A549 (cell line): ENCODE results near the gene CIDEB. TPM values are rescaled to one million over a fixed set of nuclear protein-coding genes. Genes with fewer than 3 reads are reported as not detected.

Source experiments
- ATAC-seq, 2 experiments: fragments of 200-7000 bp in 1 of 2; fragments of >200 bp in 1 of 2; cut with Nextera tagmentation in 1 of 2; cut with Tn5 transposase in 1 of 2; 3 replicates each; pipeline versions ENCODE4 v1.8.0 to v1.9.1; 2018 to 2020; ENCODE audit warnings: mild to moderate bottlenecking in 1 of 2, moderate library complexity in 1 of 2
- CTCF ChIA-PET: fragments of 300-600 bp; sonication (Branson Sonifier 250); formaldehyde crosslinking; extraction: SDS; loops from one replicate; lab custom pipeline; 2021; ENCODE audit warnings: antibody characterized with exemption, inconsistent platforms; lab: Yijun Ruan, JAX
- POLR2A ChIA-PET: fragments of 350-600 bp; formaldehyde crosslinking; extraction: SDS; loops from one replicate; lab custom pipeline; 2021; ENCODE audit warnings: antibody characterized with exemption, inconsistent platforms; lab: Yijun Ruan, JAX
- DNase-seq, 2 experiments: peaks; one replicate each; pipeline versions ENCODE4 v3.0.0 to v3.0.0-alpha.2; 2011 to 2016; ENCODE audit warnings: low read depth in 1 of 2, low spot score in 1 of 2
- FAIRE-seq: peaks from 2 replicates; lab custom pipeline; 2011; peaks lifted over from hg19 to GRCh38; lab: Jason Lieb, UNC
- H3K27ac ChIP-seq, 2 experiments: fragments of >200 bp; sonication (Bioruptor Twin); formaldehyde crosslinking; 3 replicates each; pipeline ENCODE4 v1.5.1; 2016 to 2017
- H3K4me1 ChIP-seq: fragments of >200 bp; sonication (Bioruptor Twin); formaldehyde crosslinking; 3 replicates; pipeline ENCODE4 v1.6.1; 2016
- H3K4me2 ChIP-seq: fragments of >200 bp; sonication (Bioruptor Twin); formaldehyde crosslinking; 3 replicates; pipeline ENCODE4 v1.6.1; 2016
- H3K4me3 ChIP-seq: fragments of >200 bp; sonication (Bioruptor Twin); formaldehyde crosslinking; 3 replicates; pipeline ENCODE4 v1.5.1; 2016
- H3K9me3 ChIP-seq: fragments of >200 bp; sonication (Bioruptor Twin); formaldehyde crosslinking; 3 replicates; pipeline ENCODE4 v1.6.1; 2016
- ATOH8 ChIP-seq: fragments of 250-450 bp; sonication (Bioruptor Pico); IDR thresholded peaks from 2 replicates; pipeline ENCODE4 v1.5.0; 2020; ENCODE audit warnings: low read depth, mild to moderate bottlenecking, moderate library complexity
- CHD2 ChIP-seq: fragments of 150-350 bp; IDR thresholded peaks from 2 replicates; pipeline ENCODE4 v1.6.1; 2014; ENCODE audit warnings: low read length; ENCODE audit not compliant: partially characterized antibody
- CHD4 ChIP-seq: fragments of 200-600 bp; sonication (generic); IDR thresholded peaks from 2 replicates; pipeline ENCODE4 v1.6.1; 2016; ENCODE audit warnings: antibody characterized with exemption, mild to moderate bottlenecking, borderline replicate concordance
- EHMT2 ChIP-seq: fragments of 200-600 bp; sonication (generic); IDR thresholded peaks from 2 replicates; pipeline ENCODE4 v1.6.1; 2016; ENCODE audit warnings: antibody characterized with exemption, low read depth, mild to moderate bottlenecking, moderate library complexity
- ELK1 ChIP-seq: fragments of 150-350 bp; IDR thresholded peaks from 2 replicates; pipeline ENCODE4 v1.6.1; 2014; ENCODE audit warnings: low read depth, mild to moderate bottlenecking, low read length
- EP300 ChIP-seq, 2 experiments: fragments of >200 bp; sonication (Bioruptor Twin); formaldehyde crosslinking; IDR thresholded peaks; 2 replicates in 1 of 2; 3 replicates in 1 of 2; pipeline ENCODE4 v1.6.1; 2016 to 2017
- ESRRA ChIP-seq: fragments of 150-350 bp; IDR thresholded peaks from 2 replicates; pipeline ENCODE4 v1.6.1; 2014; ENCODE audit warnings: mild to moderate bottlenecking, low read length, borderline replicate concordance
- FOSB ChIP-seq: fragments of 250-450 bp; sonication (Bioruptor Pico); IDR thresholded peaks from 2 replicates; pipeline ENCODE4 v1.5.0; 2020; ENCODE audit warnings: mild to moderate bottlenecking, moderate library complexity
- FOSL2 ChIP-seq, 2 experiments: fragments of 450-650 bp in 1 of 2; fragments of >200 bp in 1 of 2; sonication (Bioruptor Twin) in 1 of 2; formaldehyde crosslinking; IDR thresholded peaks; 2 replicates each; pipeline versions ENCODE4 v1.5.0 to v1.6.1; 2016 to 2020; ENCODE audit warnings: mild to moderate bottlenecking in 1 of 2, moderate library complexity in 1 of 2
- HDAC2 ChIP-seq: fragments of 200-600 bp; sonication (generic); IDR thresholded peaks from 2 replicates; pipeline ENCODE4 v1.6.1; 2016
- HOXB5 ChIP-seq: fragments of 250-450 bp; sonication (Bioruptor Pico); IDR thresholded peaks from 2 replicates; pipeline ENCODE4 v1.5.0; 2020; ENCODE audit warnings: mild to moderate bottlenecking, moderate library complexity
- JUN ChIP-seq, 2 experiments: fragments of >200 bp; sonication (Bioruptor Twin); formaldehyde crosslinking; IDR thresholded peaks; 2 replicates in 1 of 2; 3 replicates in 1 of 2; pipeline ENCODE4 v1.6.1; 2016 to 2017
- KDM1A ChIP-seq: fragments of 200-600 bp; sonication (generic); IDR thresholded peaks from 2 replicates; pipeline ENCODE4 v1.6.1; 2016; ENCODE audit warnings: low read depth, mild to moderate bottlenecking
- NFE2L2 ChIP-seq: fragments of 150-350 bp; conservative IDR thresholded peaks from 2 replicates; pipeline ENCODE4 v1.6.1; 2014; ENCODE audit warnings: low read length
- POLR2AphosphoS2 ChIP-seq: conservative IDR thresholded peaks from 2 replicates; pipeline ENCODE4 v1.6.1; 2012; ENCODE audit warnings: low read length, improper control_type of control experiment, inconsistent platforms
- RCOR1 ChIP-seq: fragments of 150-350 bp; IDR thresholded peaks from 2 replicates; pipeline ENCODE4 v1.6.1; 2014; ENCODE audit warnings: antibody characterized with exemption, low read length, low read depth
- REST ChIP-seq: fragments of 200-600 bp; sonication (generic); IDR thresholded peaks from 2 replicates; pipeline ENCODE4 v1.6.1; 2016; ENCODE audit warnings: antibody characterized with exemption, mild to moderate bottlenecking, moderate library complexity
- RFX5 ChIP-seq: fragments of 450-650 bp; IDR thresholded peaks from 2 replicates; pipeline ENCODE4 v1.7.1; 2014; ENCODE audit warnings: antibody characterized with exemption, mild to moderate bottlenecking, moderate library complexity
- RNF2 ChIP-seq: fragments of 200-600 bp; sonication (generic); IDR thresholded peaks from 2 replicates; pipeline ENCODE4 v1.6.1; 2016; ENCODE audit warnings: low read depth, mild to moderate bottlenecking, antibody characterized with exemption, moderate library complexity, borderline replicate concordance
- SMC3 ChIP-seq: fragments of >200 bp; sonication (Bioruptor Twin); formaldehyde crosslinking; IDR thresholded peaks from 3 replicates; pipeline ENCODE4 v1.6.1; 2018; ENCODE audit warnings: inconsistent platforms
- TFCP2L1 ChIP-seq: fragments of 250-450 bp; sonication (Bioruptor Pico); IDR thresholded peaks from 2 replicates; pipeline ENCODE4 v1.5.0; 2021; ENCODE audit warnings: mild to moderate bottlenecking
- TP53 ChIP-seq: fragments of 250-450 bp; sonication (Bioruptor Pico); IDR thresholded peaks from 2 replicates; pipeline ENCODE4 v1.5.0; 2021; ENCODE audit warnings: mild to moderate bottlenecking, moderate library complexity
- USF2 ChIP-seq: fragments of 450-650 bp; IDR thresholded peaks from 2 replicates; pipeline ENCODE4 v1.6.1; 2014; ENCODE audit warnings: antibody characterized with exemption
- ZC3H11A ChIP-seq: fragments of 450-650 bp; IDR thresholded peaks from 2 replicates; pipeline ENCODE4 v1.6.1; 2014; ENCODE audit warnings: antibody characterized with exemption, mild to moderate bottlenecking
- WGBS: methylation state at CpG from one replicate; pipeline ENCODE4 v1.1.6; 2017; ENCODE audit errors: missing lambda C conversion rate; 5-methylcytosine and 5-hydroxymethylcytosine counted together
- polyA plus RNA-seq, 4 experiments: library from polyadenylated mRNA; depleted of rRNA in 3 of 4; stranded (reverse); fragments of >200 nt; fragmentation: RNase III in 1 of 4; extraction: RNeasy Plus Mini Kit Qiagen cat#74134 plus additional on column Dnase treatment in 1 of 4; gene quantifications; 2 replicates in 3 of 4; 3 replicates in 1 of 4; pipeline ENCODE4 v1.2.3, GENCODE V29; 2011 to 2017

Gene CIDEB
- polyA plus RNA-seq, 2 of the 4 experiments (the other 2 are of a cell fraction) = 0.31 to 0.79 TPM

- 75% methylated on average over 9 of the region's 9 CpGs for WGBS
- CTCF ChIA-PET = interaction anchor here (0.9 to 46.6 kb wide), 9 partner anchors 11 to 110 kb away, joined by 3 to 1142 read pairs (median 11); partner anchors contain the start of genes CBLN3, CIDEB, KHNYN and LTB4R
- POLR2A ChIA-PET = interaction anchor here (1.3 kb wide), 1 partner anchor 100 kb away, joined by 4 read pairs; the partner anchor contains the start of genes CBLN3 and KHNYN
Observed at GRCh38 chr14:24329736-24330135, 22.0 kb upstream of the CIDEB start.

GRCh38 chr14:24329073-24329663 is 21.4 kb upstream of the CIDEB start:
- CTCF ChIA-PET = interaction anchor here (0.9 to 46.6 kb wide), 8 partner anchors 21 to 111 kb away, joined by 3 to 1142 read pairs (median 8); partner anchors contain the start of genes CBLN3, CIDEB, KHNYN and LTB4R
- 73% methylated on average over 11 of the region's 12 CpGs for WGBS
- Histone ChIP-seq H3K27ac (no peak overlapping the region), H3K4me3 (no peak overlapping the region), H3K9me3 (no peaks in the 10 kb centered on the region), H3K4me1 (peaks cover 3% of the 10 kb centered on the region; the same call in 1 of the 3 replicates), H3K4me2 (no peak overlapping the region)
- ATAC-seq = no peak
- TF ChIP-seq POLR2AphosphoS2 (no peak), FOSB (CRISPR knock-in tag) (no peak), ATOH8 (CRISPR knock-in tag) (no peak), HOXB5 (CRISPR knock-in tag) (no peak), EP300 (IDR thresholded peaks at IDR 0.05) (no peak), TFCP2L1 (CRISPR knock-in tag) (no peak), KDM1A (no peak), ESRRA (no peak), REST (no peak), RNF2 (no peak)
- no peak for DNase-seq
- no peak for FAIRE-seq
- POLR2A ChIA-PET = interaction anchor here (1.3 kb wide), 1 partner anchor 101 kb away, joined by 4 read pairs; the partner anchor contains the start of genes CBLN3 and KHNYN

More at GRCh38 chr14:24329736-24330135, 22.0 kb upstream of the CIDEB start:
- H3K4me3 ChIP-seq = no peak overlapping the region
- no peak for TF ChIP-seq EHMT2
- no peak for TF ChIP-seq RCOR1
- TF ChIP-seq CHD4 = no peak
- no peak for TF ChIP-seq EP300 (IDR thresholded peaks at IDR 0.05)
- no peak for TF ChIP-seq ESRRA
- no peak for TF ChIP-seq USF2
- TF ChIP-seq NFE2L2 = no peak
- no peak for TF ChIP-seq SMC3
- TF ChIP-seq ZC3H11A = no peak
- no peak for TF ChIP-seq HDAC2
- no peak for TF ChIP-seq CHD2
- no peak for TF ChIP-seq FOSL2 (IDR thresholded peaks at IDR 0.05)
- TF ChIP-seq FOSL2 (CRISPR knock-in tag; IDR thresholded peaks at IDR 0.05) = no peak
- TF ChIP-seq HOXB5 (CRISPR knock-in tag) = no peak
- TF ChIP-seq JUN (IDR thresholded peaks at IDR 0.05) = no peak
- no peak for TF ChIP-seq TP53 (CRISPR knock-in tag)
- no peak for TF ChIP-seq ELK1
- TF ChIP-seq RFX5 = no peak
- FAIRE-seq (no peak), ATAC-seq (no peak), DNase-seq (no peak)
- no peak overlapping the region for H3K4me2 ChIP-seq
- no peak overlapping the region for H3K27ac ChIP-seq
- no peaks in the 10 kb centered on the region for H3K9me3 ChIP-seq
- H3K4me1 ChIP-seq = peaks cover 3% of the 10 kb centered on the region; the same call in 1 of the 3 replicates
